ENCODE data around the gene ENKUR. TPM values are rescaled to one million over a fixed set of nuclear protein-coding genes. Genes with fewer than 3 reads are reported as not detected.

The ENKUR gene
- total RNA-seq, 2 experiments from 2014 or later: not detected

DNA sequence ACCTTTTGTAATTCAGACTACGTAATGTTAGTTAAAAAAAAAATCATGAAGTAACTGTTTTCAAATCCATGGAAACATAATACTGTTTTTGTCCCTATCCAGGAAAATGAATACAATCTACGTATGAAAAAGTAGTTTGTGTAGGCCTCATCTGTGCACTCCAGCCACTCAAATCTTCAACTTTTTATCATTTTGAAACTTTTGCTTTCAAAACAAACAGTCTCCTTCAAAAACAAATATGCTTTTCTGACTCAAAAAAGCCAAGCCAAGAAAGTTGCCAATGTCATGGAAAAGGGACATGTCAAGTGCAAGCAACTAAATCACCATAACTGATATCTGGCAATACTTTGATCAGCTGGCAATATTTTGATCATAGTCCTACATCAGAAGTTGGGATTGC, 13.6 kb upstream of the ENKUR start:
- no peak for ATAC-seq
- POLR2A ChIA-PET: no interaction called here
- CTCF ChIA-PET: no interaction called here
- Mint-ChIP-seq H3K27ac (no peak overlapping the region), H3K4me1 (ENCODE audit: low read depth) (no peaks in the 10 kb centered on the region), H3K36me3 (ENCODE audit: low read depth) (peaks cover 3% of the 10 kb centered on the region), H3K4me3 (no peak overlapping the region), H3K27me3 (no peaks in the 10 kb centered on the region), H3K9me3 (peaks cover 3% of the 10 kb centered on the region)
- TF ChIP-seq, protein P1, sequence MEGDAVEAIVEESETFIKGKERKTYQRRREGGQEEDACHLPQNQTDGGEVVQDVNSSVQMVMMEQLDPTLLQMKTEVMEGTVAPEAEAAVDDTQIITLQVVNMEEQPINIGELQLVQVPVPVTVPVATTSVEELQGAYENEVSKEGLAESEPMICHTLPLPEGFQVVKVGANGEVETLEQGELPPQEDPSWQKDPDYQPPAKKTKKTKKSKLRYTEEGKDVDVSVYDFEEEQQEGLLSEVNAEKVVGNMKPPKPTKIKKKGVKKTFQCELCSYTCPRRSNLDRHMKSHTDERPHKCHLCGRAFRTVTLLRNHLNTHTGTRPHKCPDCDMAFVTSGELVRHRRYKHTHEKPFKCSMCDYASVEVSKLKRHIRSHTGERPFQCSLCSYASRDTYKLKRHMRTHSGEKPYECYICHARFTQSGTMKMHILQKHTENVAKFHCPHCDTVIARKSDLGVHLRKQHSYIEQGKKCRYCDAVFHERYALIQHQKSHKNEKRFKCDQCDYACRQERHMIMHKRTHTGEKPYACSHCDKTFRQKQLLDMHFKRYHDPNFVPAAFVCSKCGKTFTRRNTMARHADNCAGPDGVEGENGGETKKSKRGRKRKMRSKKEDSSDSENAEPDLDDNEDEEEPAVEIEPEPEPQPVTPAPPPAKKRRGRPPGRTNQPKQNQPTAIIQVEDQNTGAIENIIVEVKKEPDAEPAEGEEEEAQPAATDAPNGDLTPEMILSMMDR (IDR thresholded peaks at IDR 0.05): no peak
- no peak for DNase-seq
- intact Hi-C loops (cut with micrococcal nuclease): no loop called here

DNA sequence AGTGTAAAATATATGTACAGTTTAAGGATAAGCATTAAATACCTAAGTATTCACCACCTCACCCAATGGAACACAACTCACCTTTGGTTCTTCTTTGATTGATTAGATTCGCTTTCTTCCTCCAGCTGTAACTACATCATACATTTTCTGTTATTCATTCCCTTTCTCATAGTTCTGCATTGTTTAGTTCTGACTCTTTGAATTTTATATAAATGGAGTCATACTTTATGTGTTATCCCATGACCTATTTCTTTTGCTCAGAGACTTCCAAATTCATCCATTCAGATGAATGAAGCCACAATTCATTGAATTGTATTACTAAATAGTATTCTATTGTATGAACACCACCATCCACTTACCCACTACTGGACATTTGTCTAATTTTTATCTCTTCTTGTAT, 12.8 kb upstream of the ENKUR start:
- TF ChIP-seq, protein P1 (IDR thresholded peaks at IDR 0.05): no peak
- Mint-ChIP-seq H3K9me3 (peaks cover 3% of the 10 kb centered on the region), H3K27me3 (no peaks in the 10 kb centered on the region), H3K4me1 (ENCODE audit: low read depth) (no peaks in the 10 kb centered on the region), H3K27ac (no peak overlapping the region), H3K4me3 (no peak overlapping the region), H3K36me3 (ENCODE audit: low read depth) (peaks cover 10% of the 10 kb centered on the region)
- CTCF ChIA-PET: no interaction called here
- intact Hi-C loops (cut with micrococcal nuclease): no loop called here
- DNase-seq (no peak), ATAC-seq (no peak)
- POLR2A ChIA-PET: no interaction called here

DNA sequence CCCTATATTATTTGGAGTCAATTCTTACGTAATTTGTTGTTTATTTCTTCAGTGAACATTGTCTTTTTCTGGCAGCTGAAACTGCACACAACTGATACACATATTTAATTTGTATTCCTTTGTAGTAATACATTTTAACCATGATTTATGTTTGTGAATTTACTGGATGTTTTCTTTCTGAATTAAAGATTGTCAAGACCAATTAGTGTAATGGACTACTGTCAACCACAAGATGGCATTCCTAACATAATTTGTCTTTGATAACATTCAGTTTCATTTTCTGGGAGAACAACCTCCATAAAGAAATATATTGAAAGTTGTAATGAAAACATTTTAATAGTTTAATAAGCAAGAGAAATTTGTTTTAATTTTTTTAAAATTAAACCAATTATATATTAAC, 10.5 kb upstream of the ENKUR start:
- CTCF ChIA-PET: interaction anchor here (4.0 kb wide), 1 partner anchor 54 kb away, joined by 16 read pairs; no protein-coding TSS in a partner anchor

DNA sequence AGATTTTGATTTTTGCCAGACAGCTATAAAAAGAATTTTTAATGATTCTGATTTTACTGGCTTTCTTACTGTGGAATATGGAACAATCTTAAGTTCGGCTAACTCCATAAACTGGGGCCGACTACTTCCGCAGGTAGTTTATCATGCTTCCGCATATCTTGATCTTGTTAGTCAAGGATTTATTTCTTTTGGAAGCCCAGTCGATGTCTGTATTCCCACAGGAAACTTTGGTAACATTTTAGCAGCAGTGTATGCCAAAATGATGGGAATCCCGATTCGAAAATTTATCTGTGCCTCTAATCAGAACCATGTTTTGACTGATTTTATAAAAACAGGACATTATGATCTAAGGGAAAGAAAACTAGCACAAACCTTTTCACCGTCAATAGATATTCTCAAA, 8.6 kb upstream of the ENKUR start:
- intact Hi-C loops (cut with micrococcal nuclease): no loop called here
- H3K4me3 Mint-ChIP-seq: no peak overlapping the region
- peaks cover 20% of the 10 kb centered on the region for H3K36me3 Mint-ChIP-seq (ENCODE audit: low read depth)
- no peak overlapping the region for H3K27ac Mint-ChIP-seq
- H3K9me3 Mint-ChIP-seq: no peaks in the 10 kb centered on the region
- H3K27me3 Mint-ChIP-seq: no peaks in the 10 kb centered on the region
- H3K4me1 Mint-ChIP-seq (ENCODE audit: low read depth): peaks cover 5% of the 10 kb centered on the region
- CTCF ChIA-PET: interaction anchor here (4.0 kb wide), 1 partner anchor 56 kb away, joined by 16 read pairs; no protein-coding TSS in a partner anchor
- ATAC-seq (no peak), DNase-seq (no peak)
- POLR2A ChIA-PET: no interaction called here
- TF ChIP-seq, protein P1 (IDR thresholded peaks at IDR 0.05): no peak

More for the DNA sequence above, 10.5 kb upstream of the ENKUR start:
- Mint-ChIP-seq H3K27me3 (no peaks in the 10 kb centered on the region), H3K27ac (no peak overlapping the region), H3K36me3 (ENCODE audit: low read depth) (peaks cover 20% of the 10 kb centered on the region), H3K4me3 (no peak overlapping the region), H3K4me1 (ENCODE audit: low read depth) (peaks cover 3% of the 10 kb centered on the region), H3K9me3 (peaks cover 3% of the 10 kb centered on the region)
- POLR2A ChIA-PET: no interaction called here
- TF ChIP-seq, protein P1 (IDR thresholded peaks at IDR 0.05): no peak
- DNase-seq: no peak
- ATAC-seq: no peak
- intact Hi-C loops (cut with micrococcal nuclease): no loop called here

DNA sequence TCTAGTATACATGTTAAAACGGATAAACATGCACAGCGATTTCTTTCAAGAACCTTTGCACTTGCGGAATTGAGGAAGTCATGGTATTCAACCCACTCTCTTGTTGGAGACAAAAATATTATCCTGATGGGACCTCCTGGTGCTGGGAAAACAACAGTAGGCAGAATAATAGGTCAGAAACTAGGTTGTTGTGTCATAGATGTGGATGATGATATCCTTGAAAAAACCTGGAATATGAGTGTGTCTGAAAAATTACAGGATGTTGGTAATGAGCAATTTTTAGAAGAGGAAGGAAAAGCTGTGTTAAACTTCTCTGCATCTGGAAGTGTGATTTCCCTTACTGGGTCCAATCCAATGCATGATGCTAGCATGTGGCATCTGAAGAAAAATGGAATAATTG, 7.3 kb upstream of the ENKUR start:
- Mint-ChIP-seq H3K9me3 (no peaks in the 10 kb centered on the region), H3K27ac (no peak overlapping the region), H3K27me3 (no peaks in the 10 kb centered on the region), H3K4me3 (no peak overlapping the region), H3K4me1 (ENCODE audit: low read depth) (peaks cover 11% of the 10 kb centered on the region), H3K36me3 (ENCODE audit: low read depth) (peaks cover 22% of the 10 kb centered on the region)
- no peak for ATAC-seq
- POLR2A ChIA-PET: no interaction called here
- TF ChIP-seq, protein P1 (IDR thresholded peaks at IDR 0.05): no peak
- no peak for DNase-seq
- intact Hi-C loops (cut with micrococcal nuclease): no loop called here
- CTCF ChIA-PET: interaction anchor here (4.0 kb wide), 1 partner anchor 57 kb away, joined by 16 read pairs; no protein-coding TSS in a partner anchor

Data from activated CD8-positive, alpha-beta T cell treated with anti-CD3 and anti-CD28 coated beads for 36 hours (primary cell).